Stimulated activated CD8-positive, alpha-beta memory T cell treated with anti-CD3 and anti-CD28 coated beads, Interleukin-4, amount 100 ng/mL, for 4 hours (primary cell): Measurements from ENCODE around the gene PCYOX1L.
A peak's percentile ranks its signal among the peaks of the same experiment; 100 is the strongest.

Experiments
- DNase-seq, 2 donors: peaks; one replicate each; pipeline ENCODE4 v3.0.0-alpha.2; 2020; ENCODE audit warnings: low read depth in 2 of 2, low spot score in 1 of 2

PCYOX1L gene

GRCh38 chr5:149367249-149367971, 9.6 kb downstream of the PCYOX1L start:
- no peak for DNase-seq

GRCh38 chr5:149367972-149368645, 10.3 kb downstream of the PCYOX1L start:
- DNase-seq: no peak

- no peak for DNase-seq
These were observed 13.0 kb downstream of the PCYOX1L start for GRCh38 chr5:149370878-149371277.

- peak; percentile 30 to 34 for DNase-seq
These were observed 13.6 kb downstream of the PCYOX1L start for GRCh38 chr5:149371296-149371962.

DNA sequence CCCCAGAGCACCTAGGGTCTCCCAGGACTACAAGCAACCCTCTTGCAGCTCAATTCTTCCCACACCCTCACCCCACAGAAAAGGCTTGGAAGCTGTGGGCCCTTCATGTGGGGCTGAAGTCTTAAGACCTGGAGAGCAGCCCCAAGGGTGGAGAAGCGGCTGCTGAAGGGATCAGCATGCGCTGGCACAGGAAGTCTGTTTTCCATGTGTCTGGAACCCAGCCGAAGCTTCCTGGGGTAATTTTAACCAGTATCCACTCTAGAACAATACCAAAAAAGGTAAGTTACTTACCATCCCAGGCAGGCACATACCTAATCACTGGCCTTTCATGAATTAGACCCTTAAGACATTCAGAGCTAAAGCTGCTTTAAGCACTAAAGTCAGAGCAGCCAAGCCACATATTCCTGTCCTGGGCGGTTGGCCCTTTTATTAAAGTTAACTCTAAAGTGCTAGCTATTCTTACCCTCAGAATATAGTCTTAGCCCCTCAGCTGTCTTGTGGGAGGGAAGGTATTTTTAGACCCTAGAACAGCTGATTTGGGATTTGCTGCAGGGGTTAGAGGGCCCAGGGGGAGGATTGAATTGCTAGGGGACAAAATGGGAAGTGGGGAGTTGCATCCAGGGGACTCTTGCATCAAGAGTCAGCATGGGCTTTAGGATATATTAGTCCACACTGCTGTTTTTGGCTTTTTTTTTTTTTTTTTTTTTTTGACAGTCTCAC, 14.4 kb downstream of the PCYOX1L start:
- DNase-seq: no peak

DNA sequence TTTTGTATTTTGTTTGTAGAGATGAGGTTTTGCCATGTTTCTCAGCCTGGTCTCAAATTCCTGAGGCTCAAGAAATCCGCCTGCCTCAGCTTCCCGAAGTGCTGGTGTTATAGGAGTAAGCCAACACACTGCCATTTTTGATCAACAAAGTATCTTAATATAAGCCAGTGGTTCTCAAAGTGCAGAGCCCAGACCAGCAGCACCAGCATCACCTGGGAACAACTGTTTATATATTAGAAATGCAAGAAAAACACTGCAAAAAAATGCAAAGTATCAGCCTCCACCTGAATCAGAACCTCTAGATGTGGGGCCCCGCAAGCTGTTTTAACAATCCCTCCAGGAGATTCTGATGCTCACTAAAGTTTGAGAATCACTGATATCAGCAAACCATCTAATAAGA, 15.1 kb downstream of the PCYOX1L start:
- no peak for DNase-seq

DNA sequence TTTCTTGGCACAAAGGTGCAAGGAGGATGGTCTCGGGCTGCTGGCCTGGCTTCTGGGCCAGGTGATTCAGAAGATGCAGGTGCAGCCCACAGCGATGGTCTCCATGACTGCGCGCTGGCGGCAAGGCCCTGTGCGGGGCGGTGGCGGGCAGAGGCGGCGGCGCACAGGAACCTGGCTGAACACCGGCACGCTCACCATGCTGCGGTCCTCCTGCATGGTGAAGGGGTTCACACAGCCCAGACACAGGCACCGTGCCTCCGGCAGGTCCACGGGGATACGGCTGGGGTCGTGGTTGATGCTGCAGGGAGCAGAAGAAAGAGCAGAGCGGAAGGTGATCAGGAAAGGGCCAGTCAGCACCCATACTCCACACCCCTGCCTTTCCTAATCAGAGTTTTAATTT, 16.5 kb downstream of the PCYOX1L start:
- no peak for DNase-seq

- no peak for DNase-seq
These were observed 17.0 kb downstream of the PCYOX1L start for GRCh38 chr5:149374801-149375200.

GRCh38 chr5:149375434-149375833, 17.6 kb downstream of the PCYOX1L start:
- DNase-seq: no peak

GRCh38 chr5:149376104-149376503, 18.3 kb downstream of the PCYOX1L start:
- no peak for DNase-seq

GRCh38 chr5:149376711-149377447, 19.0 kb downstream of the PCYOX1L start:
- no peak for DNase-seq

GRCh38 chr5:149378241-149378820, 20.5 kb downstream of the PCYOX1L start:
- no peak for DNase-seq

GRCh38 chr5:149379177-149379761, 21.4 kb downstream of the PCYOX1L start, which contains the start of gene IL17B:
Gene IL17B (minus strand): TSS chr5:149379292. CDS start chr5:149379225, 67 bp downstream.
- no peak for DNase-seq

GRCh38 chr5:149379818-149380374, 22.1 kb downstream of the PCYOX1L start:
- no peak for DNase-seq

- DNase-seq: no peak
These were observed 22.7 kb downstream of the PCYOX1L start for GRCh38 chr5:149380466-149381121.

- no peak for DNase-seq
These were observed 23.6 kb downstream of the PCYOX1L start for GRCh38 chr5:149381261-149381985.

DNA sequence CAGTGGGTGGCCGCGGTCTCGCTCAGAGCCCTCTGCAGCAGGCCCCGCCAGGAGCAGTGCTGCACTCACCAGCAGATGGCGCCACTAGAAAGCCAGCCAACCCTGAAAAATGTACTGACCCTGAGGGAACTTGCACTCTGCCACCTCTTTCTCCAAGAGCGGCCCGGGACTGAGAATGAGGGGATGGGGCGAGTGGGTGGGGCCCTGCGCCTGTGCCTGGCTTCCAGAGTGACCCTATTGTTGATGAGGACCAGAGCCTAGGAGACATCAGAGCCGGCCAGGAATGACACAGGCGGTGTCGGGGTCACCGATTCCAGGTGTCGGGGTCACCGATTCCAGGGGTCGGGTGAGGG, 24.1 kb downstream of the PCYOX1L start:
- DNase-seq: peak; percentile 51 to 54

DNA sequence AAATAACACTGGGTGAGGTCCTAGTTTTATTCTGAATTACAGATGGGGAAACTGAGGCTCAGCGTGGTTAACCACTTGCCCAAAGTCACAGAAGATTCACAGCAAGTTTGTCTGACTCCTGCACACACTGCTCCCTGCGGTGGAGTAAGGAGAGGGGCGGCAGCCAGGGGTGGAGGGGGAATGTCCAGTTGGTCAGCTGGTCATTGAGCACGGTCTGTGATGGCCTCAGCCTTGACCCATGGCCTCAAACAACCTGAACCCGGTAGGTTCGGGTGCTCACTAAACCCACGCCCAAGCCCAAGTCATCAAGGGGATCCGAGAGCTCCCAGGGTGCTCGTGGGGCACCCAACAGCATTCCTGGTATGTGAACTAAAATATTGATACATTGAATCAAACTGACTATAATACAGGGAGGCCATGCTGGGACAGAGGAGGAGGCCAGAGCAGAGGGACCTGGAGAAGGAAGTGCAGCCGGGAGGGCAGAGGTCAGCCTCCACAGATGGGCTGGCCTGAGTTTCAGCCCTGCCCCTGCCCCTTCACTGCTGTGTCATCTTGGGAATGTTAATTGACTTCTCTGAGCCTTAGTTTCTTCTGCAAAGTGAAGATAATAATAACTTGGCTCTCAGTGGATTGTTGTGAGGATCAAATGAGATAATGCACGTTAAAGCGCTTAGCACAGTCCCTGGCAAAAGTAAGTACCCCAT, 24.8 kb downstream of the PCYOX1L start:
- no peak for DNase-seq
